Prostate gland (tissue), 2 donors: Measurements from ENCODE around the gene ZNF132.

Source experiments
- POLR2A ChIP-seq: fragments of 450-650 bp; IDR thresholded peaks from one replicate; pipeline ENCODE4 v1.6.1; 2016; ENCODE audit warnings: antibody characterized with exemption, mild to moderate bottlenecking
- POLR2AphosphoS5 ChIP-seq: sonication (generic); formaldehyde crosslinking; IDR thresholded peaks from one replicate; pipeline ENCODE4 v1.6.1; 2017; ENCODE audit warnings: antibody characterized with exemption
- TF ChIP-seq, protein P1 (sequence below), 4 experiments: fragments of 200-600 bp in 2 of 4; fragments of 450-650 bp in 2 of 4; sonication (generic) in 2 of 4; IDR thresholded peaks; 1 replicate in 3 of 4; 2 replicates in 1 of 4; pipeline ENCODE4 v1.5.1; 2016 to 2019; ENCODE audit warnings: antibody characterized with exemption in 4 of 4, mild to moderate bottlenecking in 2 of 4, moderate library complexity in 2 of 4

DNA sequence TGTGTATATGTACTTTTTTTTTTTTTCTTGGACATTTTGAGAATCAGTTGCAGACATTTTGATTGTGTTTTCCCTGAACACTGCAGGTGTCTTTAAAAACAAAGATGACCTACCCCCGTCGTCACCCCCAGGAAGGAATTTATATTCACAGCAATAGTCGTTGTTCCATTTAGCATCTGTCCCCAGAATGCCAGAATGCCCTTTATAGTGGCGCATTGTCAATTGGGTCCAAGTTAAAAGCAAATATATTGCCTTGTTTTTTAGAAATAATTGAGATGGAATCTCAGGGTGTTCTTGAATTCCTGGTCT lies 46.3 kb downstream of the ZNF132 start:
- TF ChIP-seq, protein P1, sequence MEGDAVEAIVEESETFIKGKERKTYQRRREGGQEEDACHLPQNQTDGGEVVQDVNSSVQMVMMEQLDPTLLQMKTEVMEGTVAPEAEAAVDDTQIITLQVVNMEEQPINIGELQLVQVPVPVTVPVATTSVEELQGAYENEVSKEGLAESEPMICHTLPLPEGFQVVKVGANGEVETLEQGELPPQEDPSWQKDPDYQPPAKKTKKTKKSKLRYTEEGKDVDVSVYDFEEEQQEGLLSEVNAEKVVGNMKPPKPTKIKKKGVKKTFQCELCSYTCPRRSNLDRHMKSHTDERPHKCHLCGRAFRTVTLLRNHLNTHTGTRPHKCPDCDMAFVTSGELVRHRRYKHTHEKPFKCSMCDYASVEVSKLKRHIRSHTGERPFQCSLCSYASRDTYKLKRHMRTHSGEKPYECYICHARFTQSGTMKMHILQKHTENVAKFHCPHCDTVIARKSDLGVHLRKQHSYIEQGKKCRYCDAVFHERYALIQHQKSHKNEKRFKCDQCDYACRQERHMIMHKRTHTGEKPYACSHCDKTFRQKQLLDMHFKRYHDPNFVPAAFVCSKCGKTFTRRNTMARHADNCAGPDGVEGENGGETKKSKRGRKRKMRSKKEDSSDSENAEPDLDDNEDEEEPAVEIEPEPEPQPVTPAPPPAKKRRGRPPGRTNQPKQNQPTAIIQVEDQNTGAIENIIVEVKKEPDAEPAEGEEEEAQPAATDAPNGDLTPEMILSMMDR (IDR thresholded peaks at IDR 0.05), result no peak
- TF ChIP-seq POLR2A (no peak), POLR2AphosphoS5 (no peak)
